Keratinocyte (primary cell): ENCODE data around the gene HOXC11. TPM values are rescaled to one million over a fixed set of nuclear protein-coding genes. Genes with fewer than 3 reads are reported as not detected.

Experiments used
- DNase-seq: peaks from one replicate; pipeline ENCODE4 v3.0.0-alpha.2; 2011; ENCODE audit warnings: low read depth, missing footprints, low spot score
- FAIRE-seq: peaks from 2 replicates; lab custom pipeline; 2011; peaks lifted over from hg19 to GRCh38; lab: Jason Lieb, UNC
- H2AFZ ChIP-seq: 2 replicates; pipeline ENCODE4 v1.6.0; 2012; ENCODE audit warnings: low read length, control low read depth, inconsistent platforms; ENCODE audit not compliant: control insufficient read depth
- H3K27ac ChIP-seq: 2 replicates; pipeline ENCODE4 v1.5.1; 2011; ENCODE audit warnings: low read length; ENCODE audit not compliant: control insufficient read depth, insufficient read depth
- H3K27me3 ChIP-seq: 3 replicates; pipeline ENCODE4 v1.6.0; 2011; ENCODE audit warnings: low read length; ENCODE audit not compliant: control insufficient read depth, insufficient read depth; ENCODE audit errors: extremely low read depth
- H3K36me3 ChIP-seq, 2 experiments: 2 replicates in 1 of 2; 3 replicates in 1 of 2; pipeline ENCODE4 v1.5.1; 2011; ENCODE audit warnings: low read length in 2 of 2, mild to moderate bottlenecking in 1 of 2; ENCODE audit not compliant: control insufficient read depth in 2 of 2, insufficient read depth in 2 of 2; ENCODE audit errors: extremely low read depth in 1 of 2
- H3K4me1 ChIP-seq: 3 replicates; pipeline ENCODE4 v1.5.1; 2011; ENCODE audit warnings: low read length; ENCODE audit not compliant: control insufficient read depth, insufficient read depth; ENCODE audit errors: extremely low read depth
- H3K4me2 ChIP-seq: 3 replicates; pipeline ENCODE4 v1.6.0; 2011; ENCODE audit warnings: low read depth, low read length; ENCODE audit not compliant: control insufficient read depth, insufficient read depth; ENCODE audit errors: extremely low read depth
- H3K4me3 ChIP-seq, 3 experiments: fragments of 200-600 bp in 1 of 3; sonication (generic) in 1 of 3; 2 replicates in 2 of 3; 3 replicates in 1 of 3; pipeline ENCODE4 v1.5.1; 2011 to 2016; ENCODE audit warnings: low read length in 3 of 3, mild to moderate bottlenecking in 3 of 3, control low read depth in 2 of 3, inconsistent platforms in 1 of 3, low read depth in 1 of 3, mixed read lengths in 1 of 3, mixed run types in 1 of 3, moderate library complexity in 1 of 3; ENCODE audit not compliant: control insufficient read depth in 2 of 3, insufficient read depth in 2 of 3; ENCODE audit errors: extremely low read depth in 1 of 3
- H3K79me2 ChIP-seq: 2 replicates; pipeline ENCODE4 v1.6.0; 2012; ENCODE audit warnings: low read length; ENCODE audit not compliant: control insufficient read depth, insufficient read depth
- H3K9ac ChIP-seq: 3 replicates; pipeline ENCODE4 v1.6.0; 2011; ENCODE audit warnings: low read length; ENCODE audit not compliant: control insufficient read depth, insufficient read depth; ENCODE audit errors: extremely low read depth
- H3K9me1 ChIP-seq: 3 replicates; pipeline ENCODE4 v1.6.0; 2011; ENCODE audit warnings: low read length; ENCODE audit not compliant: control insufficient read depth, insufficient read depth; ENCODE audit errors: extremely low read depth
- H3K9me3 ChIP-seq: 2 replicates; pipeline ENCODE4 v1.5.1; 2012; ENCODE audit warnings: low read depth, low read length; ENCODE audit not compliant: control insufficient read depth
- H4K20me1 ChIP-seq: 3 replicates; pipeline ENCODE4 v1.6.0; 2011; ENCODE audit warnings: low read length; ENCODE audit not compliant: control insufficient read depth, insufficient read depth; ENCODE audit errors: extremely low read depth
- CTCF ChIP-seq, 3 experiments: IDR thresholded peaks in 1 of 3; conservative IDR thresholded peaks in 1 of 3; optimal IDR thresholded peaks in 1 of 3; 2 replicates in 2 of 3; 3 replicates in 1 of 3; pipeline versions ENCODE3 to v1.5.1; 2011; ENCODE audit warnings: low read length in 3 of 3, mild to moderate bottlenecking in 3 of 3, moderate library complexity in 2 of 3, control low read depth in 1 of 3, inconsistent platforms in 1 of 3; ENCODE audit not compliant: insufficient read depth in 2 of 3; ENCODE audit errors: extremely low read depth in 1 of 3
- EZH2 ChIP-seq: IDR thresholded peaks from one replicate; pipeline ENCODE4 v1.6.1; 2012; ENCODE audit warnings: inconsistent platforms, mild to moderate bottlenecking, low read length, moderate library complexity
- dilution Hi-C: fragments of 300-500 bp; cut with MboI; formaldehyde crosslinking; loops from one replicate; pipeline ENCODE4 v1.7.0; 2020; ENCODE audit warnings: low sequenced_read_pairs; ENCODE audit not compliant: extremely low pct_ligation_motif_present
- polyA plus RNA-seq, 5 experiments: library from polyadenylated mRNA; depleted of rRNA in 3 of 5; stranded (reverse) in 3 of 5; stranded (forward) in 1 of 5; unstranded in 1 of 5; fragments of >200 nt; gene quantifications; 1 replicate in 1 of 5; 2 replicates in 3 of 5; 3 replicates in 1 of 5; pipeline versions ENCODE4 v1.2.1 to v1.2.3, GENCODE V29; 2011 to 2012; ENCODE audit warnings: missing spikeins in 2 of 5, low read depth in 1 of 5, low replicate concordance in 1 of 5

HOXC11 gene
- polyA plus RNA-seq, 1 donor (not counting 4 experiments of a cell fraction or from before 2014, with no cell fraction given), result 1.6 TPM

GRCh38 chr12:54017878-54018467 lies 45.0 kb downstream of the HOXC11 start:
- no peaks in the 10 kb centered on the region for H3K9me3 ChIP-seq
- H2AFZ ChIP-seq, result peak overlapping the region; percentile 54
- DNase-seq (no peak), FAIRE-seq (no peak)
- dilution Hi-C loops, result no loop called here
- no peaks in the 10 kb centered on the region for H4K20me1 ChIP-seq
- H3K9ac ChIP-seq, result peak overlapping the region; percentile 98
- TF ChIP-seq EZH2, result no peak
- no peak for TF ChIP-seq CTCF (optimal IDR thresholded peaks at IDR 0.05 in 1 of 3, IDR thresholded peaks at IDR 0.05 in 1 of 3, conservative IDR thresholded peaks at IDR 0.05 in 1 of 3; ENCODE audit: extremely low read depth in 1 of 3, insufficient read depth in 2 of 3, low read length in 3 of 3)
- no peaks in the 10 kb centered on the region for H3K36me3 ChIP-seq
- peaks cover 48% of the 10 kb centered on the region for H3K4me1 ChIP-seq
- no peaks in the 10 kb centered on the region for H3K9me1 ChIP-seq
- H3K27me3 ChIP-seq, result no peaks in the 10 kb centered on the region
- peaks cover 58% of the 10 kb centered on the region for H3K79me2 ChIP-seq
- peak overlapping the region; percentile 98 for H3K4me2 ChIP-seq
- peak overlapping the region; percentile 98 for H3K27ac ChIP-seq
- peak overlapping the region; percentile 56 to 95 (median 87) for H3K4me3 ChIP-seq

- dilution Hi-C loops, result no loop called here
- H4K20me1 ChIP-seq, result no peaks in the 10 kb centered on the region
- peak overlapping the region; percentile 98 for H3K27ac ChIP-seq
- no peaks in the 10 kb centered on the region for H3K9me1 ChIP-seq
- H2AFZ ChIP-seq, result peak overlapping the region; percentile 13
- TF ChIP-seq EZH2 (no peak), CTCF (optimal IDR thresholded peaks at IDR 0.05 in 1 of 3, IDR thresholded peaks at IDR 0.05 in 1 of 3, conservative IDR thresholded peaks at IDR 0.05 in 1 of 3; ENCODE audit: extremely low read depth in 1 of 3, insufficient read depth in 2 of 3, low read length in 3 of 3) (no peak)
- peaks cover 63% of the 10 kb centered on the region for H3K79me2 ChIP-seq
- FAIRE-seq (no peak), DNase-seq (no peak)
- peak overlapping the region; percentile 98 for H3K9ac ChIP-seq
- H3K4me2 ChIP-seq, result peak overlapping the region; percentile 96
- no peaks in the 10 kb centered on the region for H3K27me3 ChIP-seq
- no peaks in the 10 kb centered on the region for H3K9me3 ChIP-seq
- peaks cover 53% of the 10 kb centered on the region for H3K4me1 ChIP-seq
- H3K36me3 ChIP-seq, result no peaks in the 10 kb centered on the region
- peak overlapping the region; percentile 56 to 95 (median 76) for H3K4me3 ChIP-seq
Measured at GRCh38 chr12:54018468-54018984, 45.6 kb downstream of the HOXC11 start.
